ENCODE data around the gene CSTB.

DNA sequence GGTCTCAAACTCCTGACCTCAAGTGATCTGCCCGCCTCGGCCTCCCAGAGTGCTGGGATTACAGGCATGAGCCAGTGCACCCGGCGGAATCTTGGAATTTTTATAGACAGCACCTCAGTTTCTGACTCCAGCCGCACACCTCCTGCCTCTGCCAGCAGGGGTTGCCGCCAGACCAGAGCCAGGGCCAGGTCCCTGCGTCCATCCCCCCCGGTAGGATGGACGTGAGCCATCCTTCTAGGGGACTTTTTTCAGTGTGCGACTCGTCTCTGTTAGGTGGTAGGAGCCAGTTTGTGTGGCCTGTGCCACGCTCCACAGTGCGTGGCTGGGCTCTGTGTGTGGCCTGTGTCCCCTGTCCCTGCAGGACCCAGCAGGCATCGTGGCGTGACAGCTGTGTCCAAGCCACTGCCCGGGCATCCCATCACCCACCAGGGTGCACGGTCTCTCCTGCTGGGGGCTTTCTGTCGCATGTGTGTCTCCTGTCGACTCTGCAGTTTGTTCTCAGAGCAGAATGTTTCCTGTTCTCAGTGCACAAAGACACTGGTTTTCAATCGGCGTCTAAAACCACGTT is 15.6 kb downstream of the CSTB start:
- TF ChIP-seq, protein P1, sequence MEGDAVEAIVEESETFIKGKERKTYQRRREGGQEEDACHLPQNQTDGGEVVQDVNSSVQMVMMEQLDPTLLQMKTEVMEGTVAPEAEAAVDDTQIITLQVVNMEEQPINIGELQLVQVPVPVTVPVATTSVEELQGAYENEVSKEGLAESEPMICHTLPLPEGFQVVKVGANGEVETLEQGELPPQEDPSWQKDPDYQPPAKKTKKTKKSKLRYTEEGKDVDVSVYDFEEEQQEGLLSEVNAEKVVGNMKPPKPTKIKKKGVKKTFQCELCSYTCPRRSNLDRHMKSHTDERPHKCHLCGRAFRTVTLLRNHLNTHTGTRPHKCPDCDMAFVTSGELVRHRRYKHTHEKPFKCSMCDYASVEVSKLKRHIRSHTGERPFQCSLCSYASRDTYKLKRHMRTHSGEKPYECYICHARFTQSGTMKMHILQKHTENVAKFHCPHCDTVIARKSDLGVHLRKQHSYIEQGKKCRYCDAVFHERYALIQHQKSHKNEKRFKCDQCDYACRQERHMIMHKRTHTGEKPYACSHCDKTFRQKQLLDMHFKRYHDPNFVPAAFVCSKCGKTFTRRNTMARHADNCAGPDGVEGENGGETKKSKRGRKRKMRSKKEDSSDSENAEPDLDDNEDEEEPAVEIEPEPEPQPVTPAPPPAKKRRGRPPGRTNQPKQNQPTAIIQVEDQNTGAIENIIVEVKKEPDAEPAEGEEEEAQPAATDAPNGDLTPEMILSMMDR (IDR thresholded peaks at IDR 0.05): no peak
- no peak for TF ChIP-seq POLR2A (IDR thresholded peaks at IDR 0.05)

Measured in esophagus squamous epithelium (tissue), 4 donors.